ENCODE measurements around the gene DHRS11. TPM values are rescaled to one million over a fixed set of nuclear protein-coding genes. Genes with fewer than 3 reads are reported as not detected.

The DHRS11 gene
- total and polyA plus RNA-seq, 12 donors: 5.9 to 28.1 (median 12.9) TPM

GRCh38 chr17:36566081-36566480, 25.6 kb upstream of the DHRS11 start:
- no peak for TF ChIP-seq CTCF (IDR thresholded peaks at IDR 0.05)
- TF ChIP-seq POLR2A (IDR thresholded peaks at IDR 0.05): no peak
- DNase-seq: no peak

GRCh38 chr17:36575028-36575427, 16.7 kb upstream of the DHRS11 start:
- Histone ChIP-seq H3K4me1 (replicated peaks in 1 of 2) (peaks cover 0 to 9% of the 10 kb centered on the region in 2 donors), H3K4me3 (no peak overlapping the region), H3K9me3 (replicated peaks in 1 of 3) (no peaks in the 10 kb centered on the region), H3K36me3 (replicated peaks in 1 of 2) (peaks cover 0 to 67% of the 10 kb centered on the region in 2 donors), H3K27ac (no peak overlapping the region), H3K27me3 (no peaks in the 10 kb centered on the region)
- 94 to 98% (median 96%) methylated on average over 12 of the region's 12 CpGs for WGBS, 4 donors
- no peak for DNase-seq
- TF ChIP-seq POLR2A (IDR thresholded peaks at IDR 0.05) (no peak), CTCF (IDR thresholded peaks at IDR 0.05) (no peak)
- intact Hi-C loops (cut with DNase I): no loop called here

More at GRCh38 chr17:36566081-36566480, 25.6 kb upstream of the DHRS11 start:
- peaks cover 0 to 6% of the 10 kb centered on the region in 2 donors for H3K4me1 ChIP-seq (replicated peaks in 1 of 2)
- intact Hi-C loops (cut with DNase I): no loop called here
- H3K27me3 ChIP-seq: no peaks in the 10 kb centered on the region
- peaks cover 0 to 76% of the 10 kb centered on the region in 2 donors for H3K36me3 ChIP-seq (replicated peaks in 1 of 2)
- H3K27ac ChIP-seq: no peak overlapping the region
- no peak overlapping the region for H3K4me3 ChIP-seq
- H3K9me3 ChIP-seq (replicated peaks in 1 of 3): no peaks in the 10 kb centered on the region
- WGBS, 4 donors: 93 to 98% (median 94%) methylated on average over 4 of the region's 4 CpGs

DNA sequence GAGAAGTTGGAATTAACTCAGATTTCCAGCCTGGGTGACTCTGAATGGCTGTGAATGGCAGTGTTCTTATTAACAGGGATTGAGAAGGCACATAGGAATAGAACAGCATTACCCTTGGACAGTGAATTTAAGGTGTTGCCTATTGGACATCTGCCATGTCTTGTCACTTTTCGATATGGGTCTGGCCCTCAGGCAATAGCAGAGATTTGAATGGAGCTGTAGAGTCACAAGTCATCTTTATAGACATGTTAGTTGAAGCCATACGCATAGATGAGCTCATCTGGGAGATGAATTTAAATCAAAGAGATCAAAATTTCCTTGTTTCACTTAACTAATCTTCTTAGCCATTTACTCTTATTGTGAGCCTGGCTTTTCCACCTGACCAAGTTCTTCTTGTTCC, 14.9 kb upstream of the DHRS11 start:
- intact Hi-C loops (cut with DNase I): no loop called here

GRCh38 chr17:36578671-36579070, 13.0 kb upstream of the DHRS11 start:
- DNase-seq: no peak
- intact Hi-C loops (cut with DNase I): no loop called here
- Histone ChIP-seq H3K36me3 (replicated peaks in 1 of 2) (peaks cover 0 to 78% of the 10 kb centered on the region in 2 donors), H3K27me3 (no peaks in the 10 kb centered on the region), H3K27ac (no peak overlapping the region), H3K4me1 (replicated peaks in 1 of 2) (peaks cover 0 to 9% of the 10 kb centered on the region in 2 donors), H3K9me3 (replicated peaks in 1 of 3) (no peaks in the 10 kb centered on the region), H3K4me3 (no peak overlapping the region)
- WGBS, 4 donors: 84 to 88% (median 87%) methylated on average over 2 of the region's 2 CpGs
- no peak for TF ChIP-seq CTCF (IDR thresholded peaks at IDR 0.05)
- TF ChIP-seq POLR2A (IDR thresholded peaks at IDR 0.05): no peak

More for the DNA sequence above, 14.9 kb upstream of the DHRS11 start:
- H3K27ac ChIP-seq: no peak overlapping the region
- TF ChIP-seq POLR2A (IDR thresholded peaks at IDR 0.05) (no peak), CTCF (IDR thresholded peaks at IDR 0.05) (no peak)
- DNase-seq: no peak
- H3K4me3 ChIP-seq: no peak overlapping the region
- peaks cover 0 to 9% of the 10 kb centered on the region in 2 donors for H3K4me1 ChIP-seq (replicated peaks in 1 of 2)
- H3K9me3 ChIP-seq (replicated peaks in 1 of 3): no peaks in the 10 kb centered on the region
- H3K27me3 ChIP-seq: no peaks in the 10 kb centered on the region
- peaks cover 0 to 67% of the 10 kb centered on the region in 2 donors for H3K36me3 ChIP-seq (replicated peaks in 1 of 2)
- 54 to 84% (median 78%) methylated on average over 2 of the region's 2 CpGs for WGBS, 4 donors
